Measurements from ENCODE around the gene ZC3H13.

The ZC3H13 gene

DNA sequence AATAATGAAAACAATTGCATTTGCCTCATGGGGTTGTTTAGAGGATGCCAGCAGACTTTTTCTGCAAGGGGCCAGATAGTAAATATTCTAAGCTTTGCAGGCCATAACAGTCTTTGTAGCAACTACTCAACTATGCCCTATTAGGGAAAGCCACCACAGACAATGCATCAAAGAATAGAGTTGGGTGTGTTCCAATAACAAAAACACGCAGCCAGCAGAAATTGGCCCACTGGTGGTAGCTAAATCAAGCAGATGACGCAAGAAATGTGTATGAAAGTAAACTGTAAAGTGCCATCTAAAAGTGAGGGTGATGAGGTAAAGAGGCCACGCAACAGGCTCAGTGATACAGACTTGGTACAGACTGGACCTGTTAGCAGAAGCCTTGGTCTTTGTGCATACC lies 125.8 kb downstream of the ZC3H13 start (continued):
- TF ChIP-seq, protein P1, sequence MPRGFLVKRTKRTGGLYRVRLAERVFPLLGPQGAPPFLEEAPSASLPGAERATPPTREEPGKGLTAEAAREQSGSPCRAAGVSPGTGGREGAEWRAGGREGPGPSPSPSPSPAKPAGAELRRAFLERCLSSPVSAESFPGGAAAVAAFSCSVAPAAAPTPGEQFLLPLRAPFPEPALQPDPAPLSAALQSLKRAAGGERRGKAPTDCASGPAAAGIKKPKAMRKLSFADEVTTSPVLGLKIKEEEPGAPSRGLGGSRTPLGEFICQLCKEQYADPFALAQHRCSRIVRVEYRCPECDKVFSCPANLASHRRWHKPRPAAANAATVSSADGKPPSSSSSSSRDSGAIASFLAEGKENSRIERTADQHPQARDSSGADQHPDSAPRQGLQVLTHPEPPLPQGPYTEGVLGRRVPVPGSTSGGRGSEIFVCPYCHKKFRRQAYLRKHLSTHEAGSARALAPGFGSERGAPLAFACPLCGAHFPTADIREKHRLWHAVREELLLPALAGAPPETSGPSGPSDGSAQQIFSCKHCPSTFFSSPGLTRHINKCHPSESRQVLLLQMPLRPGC (tag by site-specific recombination; IDR thresholded peaks at IDR 0.05), result no peak
- TF ChIP-seq ZNF350 (tag by site-specific recombination; IDR thresholded peaks at IDR 0.05) (no peak), ZNF529 (tag by site-specific recombination; IDR thresholded peaks at IDR 0.05; ENCODE audit: insufficient replicate concordance) (no peak), SETDB1 (IDR thresholded peaks at IDR 0.05; ENCODE audit: insufficient read length, low read length) (no peak), OVOL3 (tag by site-specific recombination; IDR thresholded peaks at IDR 0.05) (no peak), ZNF146 (tag by site-specific recombination; IDR thresholded peaks at IDR 0.05) (no peak)
- TF ChIP-seq, protein P2, sequence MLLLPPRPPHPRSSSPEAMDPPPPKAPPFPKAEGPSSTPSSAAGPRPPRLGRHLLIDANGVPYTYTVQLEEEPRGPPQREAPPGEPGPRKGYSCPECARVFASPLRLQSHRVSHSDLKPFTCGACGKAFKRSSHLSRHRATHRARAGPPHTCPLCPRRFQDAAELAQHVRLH (tag by site-specific recombination; IDR thresholded peaks at IDR 0.05), result no peak

DNA sequence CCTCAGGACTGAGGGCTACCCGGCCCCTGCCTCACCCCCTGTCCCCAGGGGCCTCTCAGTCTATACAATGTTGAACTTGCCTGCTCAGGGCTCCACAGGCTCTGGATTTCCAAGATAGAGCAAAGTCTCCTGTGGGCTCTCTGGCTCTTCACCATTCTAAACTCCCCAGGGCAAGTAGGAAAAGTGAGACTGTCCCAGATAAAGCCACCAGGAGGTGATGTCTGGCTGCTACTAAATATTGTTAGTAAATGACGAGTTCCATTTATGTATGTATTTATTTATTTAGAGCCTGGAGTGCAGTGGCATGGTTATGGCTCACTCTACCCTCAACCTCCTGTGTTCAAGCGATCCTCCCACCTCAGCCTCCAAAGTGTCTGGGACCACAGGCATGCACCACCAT lies 127.4 kb downstream of the ZC3H13 start:
- POLR2A ChIA-PET, result no interaction called here
- no peaks in the 10 kb centered on the region for H3K4me1 ChIP-seq (ENCODE audit: control insufficient read depth, insufficient read depth, low read length)

DNA sequence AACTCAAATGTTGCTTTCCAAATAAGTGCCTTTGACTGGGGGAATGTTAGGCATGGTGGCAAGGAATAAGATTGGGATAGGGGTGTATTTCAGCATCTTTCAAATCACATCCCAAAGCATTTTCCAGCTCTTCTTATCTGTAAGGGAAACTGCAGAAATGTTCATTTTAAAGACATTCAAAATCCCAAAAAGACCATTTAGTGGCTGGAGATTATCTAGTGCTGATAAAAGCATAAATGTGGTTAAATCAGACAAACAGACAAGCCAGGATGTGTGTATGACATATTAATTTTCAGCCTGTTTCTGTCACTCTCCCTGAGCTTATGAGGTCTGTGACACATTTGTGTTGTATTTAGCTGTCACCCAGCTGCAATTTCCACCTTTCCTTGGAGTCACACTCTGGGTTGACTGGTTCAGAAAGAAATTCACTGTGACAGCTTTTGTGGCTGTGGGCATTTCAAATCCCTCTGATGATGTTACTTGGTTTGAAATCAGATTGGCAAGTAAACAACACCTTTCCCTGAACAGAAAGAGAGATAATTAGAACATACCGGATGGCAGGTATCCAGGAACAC lies 131.3 kb downstream of the ZC3H13 start:
- Histone ChIP-seq H3K9me3 (ENCODE audit: control insufficient read depth, insufficient read depth, low read depth, low read length) (no peaks in the 10 kb centered on the region), H3K4me1 (ENCODE audit: control insufficient read depth, insufficient read depth, low read length) (no peaks in the 10 kb centered on the region), H3K27ac (ENCODE audit: extremely low read depth, low read depth, low read length) (no peak overlapping the region), H3K36me3 (ENCODE audit: control insufficient read depth in 2 of 2, insufficient read depth in 1 of 2, low read length in 2 of 2) (no peaks in the 10 kb centered on the region), H3K4me3 (ENCODE audit: low read depth, low read length) (no peak overlapping the region)
- TF ChIP-seq ZNF146 (tag by site-specific recombination; IDR thresholded peaks at IDR 0.05) (no peak), ZNF768 (tag by site-specific recombination; IDR thresholded peaks at IDR 0.05) (no peak), ZNF837 (tag by site-specific recombination; IDR thresholded peaks at IDR 0.05) (no peak)
- ChIA-PET POLR2A (no interaction called here), CTCF (no interaction called here)

More for the DNA sequence above, 127.4 kb downstream of the ZC3H13 start:
- no peak overlapping the region for H3K4me3 ChIP-seq (ENCODE audit: low read depth, low read length)
- TF ChIP-seq ZNF426 (tag by site-specific recombination; IDR thresholded peaks at IDR 0.05) (no peak), KLF16 (tag by site-specific recombination; IDR thresholded peaks at IDR 0.05) (no peak), ZNF416 (tag by site-specific recombination; IDR thresholded peaks at IDR 0.05) (no peak), SALL2 (tag by site-specific recombination; IDR thresholded peaks at IDR 0.05; ENCODE audit: borderline replicate concordance) (no peak), ZBTB1 (tag by site-specific recombination; IDR thresholded peaks at IDR 0.05) (no peak), HOXA7 (CRISPR knock-in tag; IDR thresholded peaks at IDR 0.05; ENCODE audit: borderline replicate concordance) (no peak)
- TF ChIP-seq, protein P3, sequence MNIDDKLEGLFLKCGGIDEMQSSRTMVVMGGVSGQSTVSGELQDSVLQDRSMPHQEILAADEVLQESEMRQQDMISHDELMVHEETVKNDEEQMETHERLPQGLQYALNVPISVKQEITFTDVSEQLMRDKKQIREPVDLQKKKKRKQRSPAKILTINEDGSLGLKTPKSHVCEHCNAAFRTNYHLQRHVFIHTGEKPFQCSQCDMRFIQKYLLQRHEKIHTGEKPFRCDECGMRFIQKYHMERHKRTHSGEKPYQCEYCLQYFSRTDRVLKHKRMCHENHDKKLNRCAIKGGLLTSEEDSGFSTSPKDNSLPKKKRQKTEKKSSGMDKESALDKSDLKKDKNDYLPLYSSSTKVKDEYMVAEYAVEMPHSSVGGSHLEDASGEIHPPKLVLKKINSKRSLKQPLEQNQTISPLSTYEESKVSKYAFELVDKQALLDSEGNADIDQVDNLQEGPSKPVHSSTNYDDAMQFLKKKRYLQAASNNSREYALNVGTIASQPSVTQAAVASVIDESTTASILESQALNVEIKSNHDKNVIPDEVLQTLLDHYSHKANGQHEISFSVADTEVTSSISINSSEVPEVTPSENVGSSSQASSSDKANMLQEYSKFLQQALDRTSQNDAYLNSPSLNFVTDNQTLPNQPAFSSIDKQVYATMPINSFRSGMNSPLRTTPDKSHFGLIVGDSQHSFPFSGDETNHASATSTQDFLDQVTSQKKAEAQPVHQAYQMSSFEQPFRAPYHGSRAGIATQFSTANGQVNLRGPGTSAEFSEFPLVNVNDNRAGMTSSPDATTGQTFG (tag by site-specific recombination; IDR thresholded peaks at IDR 0.05; ENCODE audit: borderline replicate concordance), result no peak
- TF ChIP-seq, protein P2 (tag by site-specific recombination; IDR thresholded peaks at IDR 0.05), result no peak
- no peaks in the 10 kb centered on the region for H3K36me3 ChIP-seq (ENCODE audit: control insufficient read depth in 2 of 2, insufficient read depth in 1 of 2, low read length in 2 of 2)
- H3K27ac ChIP-seq (ENCODE audit: extremely low read depth, low read depth, low read length), result no peak overlapping the region
- CTCF ChIA-PET, result no interaction called here
- no peaks in the 10 kb centered on the region for H3K9me3 ChIP-seq (ENCODE audit: control insufficient read depth, insufficient read depth, low read depth, low read length)
